GM03348 (cell line): ENCODE results near the gene CDK8.
"Not testable (repeated sequence)": the region's sequence is repeated elsewhere in the genome, so short reads cannot be mapped to it uniquely, and the experiment has no call there.

ENCODE experiments used
- DNase-seq: peaks from one replicate; pipeline ENCODE4 v3.0.0; 2012; ENCODE audit warnings: low spot score

CDK8 gene

DNA sequence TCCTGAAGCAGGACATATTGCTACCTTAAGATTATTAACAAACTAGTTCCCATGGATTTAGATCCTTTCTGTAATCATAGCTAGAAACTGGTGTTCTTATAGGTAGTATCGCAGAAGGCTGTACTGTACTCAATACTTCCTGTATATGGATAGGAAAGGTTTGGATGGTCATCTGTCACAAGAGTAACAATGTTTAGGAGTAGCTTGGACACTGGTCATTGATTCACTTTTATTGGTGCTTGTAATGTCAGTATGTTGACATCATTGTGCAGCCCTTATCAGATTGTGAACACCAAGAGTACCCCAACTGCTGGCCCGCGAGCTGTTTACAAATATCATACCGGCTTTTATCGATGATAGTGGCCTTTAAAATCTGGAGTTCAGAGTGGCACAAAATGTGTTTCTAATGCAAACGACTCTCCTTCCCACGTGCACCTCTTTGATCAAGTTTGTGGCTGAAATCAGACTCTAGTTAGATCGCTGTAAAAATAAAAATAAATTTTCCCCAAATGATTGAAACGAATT, 605 bp upstream of the CDK8 start:
- no peak for DNase-seq

GRCh38 chr13:26254583-26255111, 718 bp downstream of the CDK8 start:
- peak; percentile 69 for DNase-seq

- DNase-seq: no peak
Observed at GRCh38 chr13:26255115-26255514, 1.2 kb downstream of the CDK8 start.

GRCh38 chr13:26255691-26256277, 1.9 kb downstream of the CDK8 start:
- peak; percentile 11 for DNase-seq

DNA sequence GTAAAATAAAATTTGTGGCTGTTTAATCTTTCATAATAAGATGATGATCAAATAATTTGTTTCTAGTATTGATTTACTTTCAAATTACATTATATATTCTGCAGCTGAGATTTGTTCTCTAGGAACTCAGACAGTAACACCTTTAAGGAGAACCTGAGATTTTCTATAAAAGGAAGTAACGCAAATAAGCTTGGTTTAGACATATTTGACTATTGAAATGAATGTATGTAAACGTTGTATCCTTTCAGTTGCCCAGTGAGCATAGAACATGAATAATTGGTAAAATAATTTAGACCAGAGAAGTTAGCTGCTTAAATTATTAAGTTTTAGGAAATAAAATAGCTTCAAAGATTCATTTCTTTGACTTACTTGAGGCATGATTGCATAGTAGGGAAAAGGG, 3.1 kb downstream of the CDK8 start:
- DNase-seq: no peak

DNA sequence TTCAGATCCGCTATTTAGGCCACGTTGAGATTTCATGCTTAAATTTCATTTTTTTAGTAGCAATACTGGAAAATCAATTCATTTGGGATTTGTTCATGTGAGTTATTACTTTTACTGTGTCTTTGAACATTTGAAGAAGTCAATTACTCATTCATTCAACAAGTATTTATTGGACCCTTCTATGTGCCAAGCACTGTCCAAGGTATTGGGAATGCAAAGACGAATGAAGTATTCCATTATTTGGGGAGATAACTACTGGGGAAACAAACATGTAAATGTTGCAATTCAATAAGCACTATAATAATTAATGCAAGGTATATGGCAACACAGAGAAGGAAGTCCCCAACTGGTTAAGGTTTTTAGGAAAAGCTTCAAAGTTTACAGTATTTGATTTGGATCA, 5.7 kb downstream of the CDK8 start:
- DNase-seq: no peak

- DNase-seq: no peak
Observed at GRCh38 chr13:26262156-26262555, 8.2 kb downstream of the CDK8 start.

DNA sequence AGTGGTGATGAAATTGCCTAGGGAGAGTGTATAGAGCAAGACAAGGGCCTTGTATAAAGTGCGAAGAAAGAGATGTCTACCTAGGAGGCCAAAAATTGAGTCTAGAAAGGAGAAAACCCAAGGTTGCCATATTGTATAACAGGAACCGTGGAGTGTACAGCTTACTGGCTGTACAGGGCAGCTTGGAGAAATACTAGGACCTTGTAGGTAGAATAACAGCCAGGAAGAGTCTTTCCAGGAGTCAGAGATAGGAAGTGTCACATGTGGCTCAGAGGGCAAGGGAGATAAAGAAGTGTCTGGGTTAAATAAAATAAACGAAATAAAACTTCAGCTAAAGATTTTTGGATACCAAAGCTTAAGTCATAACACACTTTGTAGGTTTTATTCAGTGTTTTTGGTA, 12.4 kb downstream of the CDK8 start:
- DNase-seq: no peak

- no peak for DNase-seq
Observed at GRCh38 chr13:26270707-26271106, 16.8 kb downstream of the CDK8 start.

GRCh38 chr13:26272621-26273020, 18.7 kb downstream of the CDK8 start:
- no peak for DNase-seq

GRCh38 chr13:26280295-26280694, 26.4 kb downstream of the CDK8 start:
- peak; percentile 57 for DNase-seq

- no peak for DNase-seq
Observed at GRCh38 chr13:26280822-26281221, 26.9 kb downstream of the CDK8 start.

- not testable (repeated sequence) for DNase-seq
Observed at GRCh38 chr13:26285911-26286310, 32.0 kb downstream of the CDK8 start.

- DNase-seq: not testable (repeated sequence)
Observed at GRCh38 chr13:26288838-26289237, 34.9 kb downstream of the CDK8 start.

DNA sequence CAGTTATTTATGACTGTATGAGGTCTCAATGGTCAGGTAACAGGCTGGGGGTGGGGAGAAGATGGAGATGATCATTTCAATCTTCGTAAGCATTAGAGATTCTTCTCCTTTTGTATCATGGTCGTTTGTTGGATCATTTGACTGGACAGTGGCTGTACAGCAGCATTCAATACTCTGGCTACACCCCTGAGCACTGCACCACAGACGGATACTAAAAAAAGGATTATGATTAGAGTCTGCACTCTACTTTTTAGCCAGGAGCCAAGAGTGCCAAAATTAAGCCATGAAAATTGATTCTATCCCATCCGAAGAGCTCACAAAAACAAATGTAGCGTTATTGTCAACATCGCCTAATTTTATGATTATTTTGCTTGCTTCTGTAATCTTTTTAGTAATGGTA, 41.9 kb downstream of the CDK8 start:
- no peak for DNase-seq

- DNase-seq: no peak
Observed at GRCh38 chr13:26299168-26299750, 45.3 kb downstream of the CDK8 start.

- DNase-seq: peak; percentile 41
Observed at GRCh38 chr13:26300140-26300539, 46.2 kb downstream of the CDK8 start.

DNA sequence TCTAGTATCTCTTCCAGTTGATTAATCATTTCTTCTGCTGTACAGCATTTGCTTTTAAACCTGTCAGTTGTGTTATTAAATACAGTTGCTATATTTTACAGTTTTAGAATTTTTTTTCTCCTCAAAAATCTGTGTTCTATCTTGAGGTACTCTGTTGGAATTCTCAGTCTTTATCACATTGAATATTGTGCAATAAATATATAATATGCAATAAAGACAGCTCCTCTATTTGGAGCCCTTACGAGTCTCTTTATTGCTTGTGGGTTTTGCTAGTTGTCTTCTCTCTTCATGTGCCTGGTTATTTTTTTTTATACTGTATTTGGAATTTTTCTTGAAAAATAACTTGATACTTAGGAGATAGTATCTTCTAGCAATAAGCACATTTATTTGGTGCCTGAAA, 51.7 kb downstream of the CDK8 start:
- DNase-seq: no peak

DNA sequence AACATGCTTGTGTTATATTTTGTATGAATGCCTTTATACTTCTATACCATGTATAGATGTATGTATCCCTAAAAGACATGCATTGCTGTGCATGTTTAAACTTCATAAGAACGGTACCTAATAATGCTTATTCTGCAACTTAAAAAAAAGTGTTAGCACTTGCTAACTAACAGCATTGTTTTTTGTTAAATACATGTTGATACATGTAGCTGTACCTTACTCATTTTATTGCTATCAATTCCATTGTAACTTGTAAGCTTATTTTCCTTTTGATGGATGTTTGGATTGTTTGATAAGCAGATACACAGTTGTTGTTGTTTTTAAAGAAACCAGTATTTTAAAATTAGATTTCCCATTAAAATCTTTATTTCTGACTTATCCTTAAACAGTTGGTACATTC, 53.8 kb downstream of the CDK8 start:
- no peak for DNase-seq

DNA sequence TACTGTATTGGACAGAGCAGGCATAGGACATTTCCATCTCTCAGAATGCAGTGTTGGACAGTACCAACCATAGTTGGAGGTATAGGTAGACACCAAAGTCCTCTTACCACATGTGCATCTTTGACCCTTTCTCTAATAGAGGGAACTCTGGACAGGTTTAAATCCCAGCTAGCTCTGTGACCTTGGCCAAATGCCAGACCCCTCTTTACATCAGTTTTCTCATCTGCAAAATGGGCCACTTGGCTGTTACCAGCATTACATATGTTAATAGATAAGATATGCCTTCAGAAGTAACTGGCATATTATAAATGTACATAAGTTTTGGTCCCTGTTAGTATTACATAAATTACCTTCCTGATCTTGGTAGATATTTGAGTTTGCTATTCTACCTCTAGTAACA, 54.3 kb downstream of the CDK8 start:
- no peak for DNase-seq

GRCh38 chr13:26308836-26309235, 54.9 kb downstream of the CDK8 start:
- no peak for DNase-seq

GRCh38 chr13:26310003-26310402, 56.1 kb downstream of the CDK8 start:
- no peak for DNase-seq

GRCh38 chr13:26310470-26310869, 56.5 kb downstream of the CDK8 start:
- DNase-seq: no peak

- not testable (repeated sequence) for DNase-seq
Observed at GRCh38 chr13:26312019-26312418, 58.1 kb downstream of the CDK8 start.
